ENCODE data around the gene CYP2B6.
"Not testable (repeated sequence)": the region's sequence is repeated elsewhere in the genome, so short reads cannot be mapped to it uniquely, and the experiment has no call there.

DNA sequence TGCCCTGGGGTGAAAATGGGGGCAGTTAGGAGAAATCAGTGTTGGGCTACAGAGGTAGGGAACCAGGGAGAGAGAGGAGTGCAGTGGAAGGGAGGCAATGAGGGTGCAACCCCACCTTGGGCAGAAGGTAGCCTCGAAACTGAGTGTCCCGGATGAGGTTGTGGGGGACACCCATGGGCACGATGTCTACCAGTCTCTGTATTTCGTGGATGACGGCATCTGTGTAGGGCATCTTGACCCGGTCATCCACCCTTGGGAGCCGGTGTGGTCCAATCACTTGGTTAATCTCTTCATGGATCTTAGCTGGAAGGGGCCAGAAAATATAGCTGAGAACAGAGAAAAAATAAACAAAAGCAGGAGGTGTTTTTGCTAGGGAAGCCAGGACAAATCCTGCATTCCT lies 61.1 kb downstream of the CYP2B6 start:
- TF ChIP-seq, protein P1, sequence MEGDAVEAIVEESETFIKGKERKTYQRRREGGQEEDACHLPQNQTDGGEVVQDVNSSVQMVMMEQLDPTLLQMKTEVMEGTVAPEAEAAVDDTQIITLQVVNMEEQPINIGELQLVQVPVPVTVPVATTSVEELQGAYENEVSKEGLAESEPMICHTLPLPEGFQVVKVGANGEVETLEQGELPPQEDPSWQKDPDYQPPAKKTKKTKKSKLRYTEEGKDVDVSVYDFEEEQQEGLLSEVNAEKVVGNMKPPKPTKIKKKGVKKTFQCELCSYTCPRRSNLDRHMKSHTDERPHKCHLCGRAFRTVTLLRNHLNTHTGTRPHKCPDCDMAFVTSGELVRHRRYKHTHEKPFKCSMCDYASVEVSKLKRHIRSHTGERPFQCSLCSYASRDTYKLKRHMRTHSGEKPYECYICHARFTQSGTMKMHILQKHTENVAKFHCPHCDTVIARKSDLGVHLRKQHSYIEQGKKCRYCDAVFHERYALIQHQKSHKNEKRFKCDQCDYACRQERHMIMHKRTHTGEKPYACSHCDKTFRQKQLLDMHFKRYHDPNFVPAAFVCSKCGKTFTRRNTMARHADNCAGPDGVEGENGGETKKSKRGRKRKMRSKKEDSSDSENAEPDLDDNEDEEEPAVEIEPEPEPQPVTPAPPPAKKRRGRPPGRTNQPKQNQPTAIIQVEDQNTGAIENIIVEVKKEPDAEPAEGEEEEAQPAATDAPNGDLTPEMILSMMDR (IDR thresholded peaks at IDR 0.05), result not testable (repeated sequence)
- TF ChIP-seq ZFX (IDR thresholded peaks at IDR 0.05; ENCODE audit: borderline replicate concordance), result not testable (repeated sequence)

Data from 22Rv1 (cell line).